Measurements from ENCODE around the gene TMEM87B.

TMEM87B gene

GRCh38 chr2:112073875-112074274 is 18.8 kb downstream of the TMEM87B start:
- no peaks in the 10 kb centered on the region for H3K9me3 ChIP-seq (ENCODE audit: insufficient read depth, low read depth, low read length)
- no peak overlapping the region for H3K9ac ChIP-seq (ENCODE audit: low read depth, low read length)
- H3K4me3 ChIP-seq (ENCODE audit: low read length): no peak overlapping the region
- no peak overlapping the region for H3K27ac ChIP-seq (ENCODE audit: low read depth, low read length)
- peaks cover 19% of the 10 kb centered on the region for H3K36me3 ChIP-seq (ENCODE audit: insufficient read depth, low read length)
- 92% methylated on average over 3 of the region's 3 CpGs for WGBS
- no peaks in the 10 kb centered on the region for H3K27me3 ChIP-seq (ENCODE audit: insufficient read depth, low read length)
- H3K4me1 ChIP-seq (ENCODE audit: insufficient read depth, low read length): no peaks in the 10 kb centered on the region

GRCh38 chr2:112074506-112074905 is 19.4 kb downstream of the TMEM87B start:
- H3K9me3 ChIP-seq (ENCODE audit: insufficient read depth, low read depth, low read length): no peaks in the 10 kb centered on the region
- no peak overlapping the region for H3K27ac ChIP-seq (ENCODE audit: low read depth, low read length)
- H3K4me1 ChIP-seq (ENCODE audit: insufficient read depth, low read length): no peaks in the 10 kb centered on the region
- no peak overlapping the region for H3K4me3 ChIP-seq (ENCODE audit: low read length)
- peaks cover 22% of the 10 kb centered on the region for H3K36me3 ChIP-seq (ENCODE audit: insufficient read depth, low read length)
- H3K27me3 ChIP-seq (ENCODE audit: insufficient read depth, low read length): no peaks in the 10 kb centered on the region
- H3K9ac ChIP-seq (ENCODE audit: low read depth, low read length): no peak overlapping the region
- WGBS: no CpG with 5 or more reads among the region's 1 CpG

- H3K36me3 ChIP-seq (ENCODE audit: insufficient read depth, low read length): peaks cover 21% of the 10 kb centered on the region
- 90% methylated on average over 7 of the region's 8 CpGs for WGBS
- H3K4me3 ChIP-seq (ENCODE audit: low read length): no peak overlapping the region
- no peak overlapping the region for H3K27ac ChIP-seq (ENCODE audit: low read depth, low read length)
- H3K9ac ChIP-seq (ENCODE audit: low read depth, low read length): no peak overlapping the region
- no peaks in the 10 kb centered on the region for H3K9me3 ChIP-seq (ENCODE audit: insufficient read depth, low read depth, low read length)
- H3K27me3 ChIP-seq (ENCODE audit: insufficient read depth, low read length): no peaks in the 10 kb centered on the region
- no peaks in the 10 kb centered on the region for H3K4me1 ChIP-seq (ENCODE audit: insufficient read depth, low read length)
Observed at GRCh38 chr2:112075490-112076260, 20.6 kb downstream of the TMEM87B start.

- H3K36me3 ChIP-seq (ENCODE audit: insufficient read depth, low read length): peaks cover 25% of the 10 kb centered on the region
- WGBS: 83% methylated on average over 1 of the region's 1 CpG
- no peaks in the 10 kb centered on the region for H3K9me3 ChIP-seq (ENCODE audit: insufficient read depth, low read depth, low read length)
- H3K4me3 ChIP-seq (ENCODE audit: low read length): no peak overlapping the region
- no peak overlapping the region for H3K9ac ChIP-seq (ENCODE audit: low read depth, low read length)
- H3K4me1 ChIP-seq (ENCODE audit: insufficient read depth, low read length): no peaks in the 10 kb centered on the region
- H3K27me3 ChIP-seq (ENCODE audit: insufficient read depth, low read length): no peaks in the 10 kb centered on the region
- no peak overlapping the region for H3K27ac ChIP-seq (ENCODE audit: low read depth, low read length)
Observed at GRCh38 chr2:112077814-112078213, 22.7 kb downstream of the TMEM87B start.

GRCh38 chr2:112081262-112081661 is 26.2 kb downstream of the TMEM87B start:
- Histone ChIP-seq H3K9me3 (ENCODE audit: insufficient read depth, low read depth, low read length) (no peaks in the 10 kb centered on the region), H3K27me3 (ENCODE audit: insufficient read depth, low read length) (no peaks in the 10 kb centered on the region), H3K4me3 (ENCODE audit: low read length) (no peak overlapping the region), H3K27ac (ENCODE audit: low read depth, low read length) (no peak overlapping the region), H3K4me1 (ENCODE audit: insufficient read depth, low read length) (no peaks in the 10 kb centered on the region), H3K36me3 (ENCODE audit: insufficient read depth, low read length) (peaks cover 31% of the 10 kb centered on the region), H3K9ac (ENCODE audit: low read depth, low read length) (no peak overlapping the region)
- 94% methylated on average over 1 of the region's 1 CpG for WGBS

- Histone ChIP-seq H3K9ac (ENCODE audit: low read depth, low read length) (no peak overlapping the region), H3K4me3 (ENCODE audit: low read length) (no peak overlapping the region), H3K36me3 (ENCODE audit: insufficient read depth, low read length) (peaks cover 31% of the 10 kb centered on the region), H3K27ac (ENCODE audit: low read depth, low read length) (no peak overlapping the region), H3K27me3 (ENCODE audit: insufficient read depth, low read length) (no peaks in the 10 kb centered on the region), H3K9me3 (ENCODE audit: insufficient read depth, low read depth, low read length) (no peaks in the 10 kb centered on the region), H3K4me1 (ENCODE audit: insufficient read depth, low read length) (no peaks in the 10 kb centered on the region)
- WGBS: 94% methylated on average over 4 of the region's 4 CpGs
Observed at GRCh38 chr2:112084689-112085374, 29.8 kb downstream of the TMEM87B start.

GRCh38 chr2:112085375-112085730 is 30.3 kb downstream of the TMEM87B start:
- no peaks in the 10 kb centered on the region for H3K4me1 ChIP-seq (ENCODE audit: insufficient read depth, low read length)
- no peaks in the 10 kb centered on the region for H3K27me3 ChIP-seq (ENCODE audit: insufficient read depth, low read length)
- no peak overlapping the region for H3K4me3 ChIP-seq (ENCODE audit: low read length)
- peaks cover 34% of the 10 kb centered on the region for H3K36me3 ChIP-seq (ENCODE audit: insufficient read depth, low read length)
- H3K9ac ChIP-seq (ENCODE audit: low read depth, low read length): no peak overlapping the region
- H3K9me3 ChIP-seq (ENCODE audit: insufficient read depth, low read depth, low read length): no peaks in the 10 kb centered on the region
- H3K27ac ChIP-seq (ENCODE audit: low read depth, low read length): no peak overlapping the region

- Histone ChIP-seq H3K27me3 (ENCODE audit: insufficient read depth, low read length) (no peaks in the 10 kb centered on the region), H3K4me3 (ENCODE audit: low read length) (no peak overlapping the region), H3K4me1 (ENCODE audit: insufficient read depth, low read length) (no peaks in the 10 kb centered on the region), H3K36me3 (ENCODE audit: insufficient read depth, low read length) (peaks cover 29% of the 10 kb centered on the region), H3K9me3 (ENCODE audit: insufficient read depth, low read depth, low read length) (no peaks in the 10 kb centered on the region), H3K9ac (ENCODE audit: low read depth, low read length) (no peak overlapping the region), H3K27ac (ENCODE audit: low read depth, low read length) (no peak overlapping the region)
- 97% methylated on average over 9 of the region's 9 CpGs for WGBS
Observed at GRCh38 chr2:112085916-112086669, 31.0 kb downstream of the TMEM87B start.

- H3K4me3 ChIP-seq (ENCODE audit: low read length): no peak overlapping the region
- no peaks in the 10 kb centered on the region for H3K4me1 ChIP-seq (ENCODE audit: insufficient read depth, low read length)
- H3K36me3 ChIP-seq (ENCODE audit: insufficient read depth, low read length): peaks cover 27% of the 10 kb centered on the region
- WGBS: 96% methylated on average over 9 of the region's 9 CpGs
- H3K27me3 ChIP-seq (ENCODE audit: insufficient read depth, low read length): no peaks in the 10 kb centered on the region
- no peak overlapping the region for H3K9ac ChIP-seq (ENCODE audit: low read depth, low read length)
- no peaks in the 10 kb centered on the region for H3K9me3 ChIP-seq (ENCODE audit: insufficient read depth, low read depth, low read length)
- H3K27ac ChIP-seq (ENCODE audit: low read depth, low read length): no peak overlapping the region
Observed at GRCh38 chr2:112087346-112088020, 32.4 kb downstream of the TMEM87B start.

GRCh38 chr2:112089375-112089774 is 34.3 kb downstream of the TMEM87B start:
- Histone ChIP-seq H3K27ac (ENCODE audit: low read depth, low read length) (no peak overlapping the region), H3K4me1 (ENCODE audit: insufficient read depth, low read length) (no peaks in the 10 kb centered on the region), H3K9me3 (ENCODE audit: insufficient read depth, low read depth, low read length) (no peaks in the 10 kb centered on the region), H3K4me3 (ENCODE audit: low read length) (no peak overlapping the region), H3K36me3 (ENCODE audit: insufficient read depth, low read length) (peaks cover 29% of the 10 kb centered on the region), H3K9ac (ENCODE audit: low read depth, low read length) (no peak overlapping the region), H3K27me3 (ENCODE audit: insufficient read depth, low read length) (no peaks in the 10 kb centered on the region)
- 90% methylated on average over 5 of the region's 5 CpGs for WGBS

Data from HUES64 (cell line).